WTC11 (cell line): ENCODE results near the gene NDRG2. TPM values are rescaled to one million over a fixed set of nuclear protein-coding genes. Genes with fewer than 3 reads are reported as not detected.
A peak's percentile ranks its signal among the peaks of the same experiment; 100 is the strongest.

Experiments
- AFF4 ChIP-seq: sonication (generic); formaldehyde crosslinking; IDR thresholded peaks from 2 replicates; pipeline ENCODE4 v1.8.1; 2023; ENCODE audit warnings: mild to moderate bottlenecking, missing genetic modification reagents, borderline replicate concordance
- AR ChIP-seq: fragments of 250-450 bp; sonication (Bioruptor Pico); IDR thresholded peaks from 2 replicates; pipeline ENCODE4 v1.9.0; 2021; ENCODE audit warnings: mild to moderate bottlenecking
- ATF3 ChIP-seq: sonication (generic); formaldehyde crosslinking; conservative IDR thresholded peaks from 2 replicates; pipeline ENCODE4 v1.8.1; 2022; ENCODE audit warnings: mild to moderate bottlenecking, missing genetic modification reagents
- ATF6 ChIP-seq: sonication (generic); formaldehyde crosslinking; IDR thresholded peaks from 2 replicates; pipeline ENCODE4 v1.8.1; 2023; ENCODE audit warnings: mild to moderate bottlenecking, missing genetic modification reagents
- E2F5 ChIP-seq: sonication (generic); formaldehyde crosslinking; IDR thresholded peaks from 2 replicates; pipeline ENCODE4 v1.8.1; 2022; ENCODE audit warnings: mild to moderate bottlenecking, moderate library complexity, missing genetic modification reagents
- ELF4 ChIP-seq: sonication (generic); formaldehyde crosslinking; IDR thresholded peaks from 2 replicates; pipeline ENCODE4 v1.8.1; 2022; ENCODE audit warnings: low read depth, mild to moderate bottlenecking, moderate library complexity, missing genetic modification reagents
- FOXK1 ChIP-seq: sonication (generic); formaldehyde crosslinking; IDR thresholded peaks from 2 replicates; pipeline ENCODE4 v1.8.0; 2022; ENCODE audit warnings: mild to moderate bottlenecking, moderate library complexity, missing genetic modification reagents
- JAZF1 ChIP-seq: fragments of 250-450 bp; sonication (Bioruptor Pico); IDR thresholded peaks from 2 replicates; pipeline ENCODE4 v1.9.0; 2021; ENCODE audit warnings: moderate library complexity, mild to moderate bottlenecking, inconsistent platforms
- MYBL2 ChIP-seq: sonication (generic); formaldehyde crosslinking; IDR thresholded peaks from 2 replicates; pipeline ENCODE4 v1.8.1; 2023; ENCODE audit warnings: mild to moderate bottlenecking, moderate library complexity, missing genetic modification reagents
- NFYB ChIP-seq: sonication (generic); formaldehyde crosslinking; conservative IDR thresholded peaks from 2 replicates; pipeline ENCODE4 v1.8.0; 2022; ENCODE audit warnings: low read depth, missing genetic modification reagents
- PRDM15 ChIP-seq: sonication (generic); formaldehyde crosslinking; IDR thresholded peaks from 2 replicates; pipeline ENCODE4 v1.8.0; 2022; ENCODE audit warnings: missing genetic modification reagents
- RORB ChIP-seq: fragments of 250-450 bp; sonication (Bioruptor Pico); IDR thresholded peaks from 2 replicates; pipeline ENCODE4 v1.9.0; 2021; ENCODE audit warnings: mild to moderate bottlenecking
- SMAD4 ChIP-seq: sonication (generic); formaldehyde crosslinking; IDR thresholded peaks from 2 replicates; pipeline ENCODE4 v1.8.0; 2022; ENCODE audit warnings: mild to moderate bottlenecking, missing genetic modification reagents
- TCF7 ChIP-seq: sonication (generic); formaldehyde crosslinking; IDR thresholded peaks from 2 replicates; pipeline ENCODE4 v1.8.0; 2022; ENCODE audit warnings: mild to moderate bottlenecking, low read depth, missing genetic modification reagents, moderate library complexity
- TEAD4 ChIP-seq: sonication (generic); formaldehyde crosslinking; IDR thresholded peaks from 2 replicates; pipeline ENCODE4 v1.8.0; 2022; ENCODE audit warnings: mild to moderate bottlenecking, missing genetic modification reagents
- ZBTB43 ChIP-seq: sonication (generic); formaldehyde crosslinking; IDR thresholded peaks from 2 replicates; pipeline ENCODE4 v1.8.1; 2023; ENCODE audit warnings: mild to moderate bottlenecking, missing genetic modification reagents
- ZNF232 ChIP-seq: sonication (generic); formaldehyde crosslinking; IDR thresholded peaks from 2 replicates; pipeline ENCODE4 v1.8.0; 2022; ENCODE audit warnings: mild to moderate bottlenecking, missing genetic modification reagents
- total RNA-seq: library from RNA; stranded (reverse); gene quantifications from 3 replicates; pipeline ENCODE4 v1.2.3, GENCODE V29; 2021

The NDRG2 gene
- total RNA-seq, 1 experiment from 2014 or later = 32.2 TPM

- TF ChIP-seq ATF6 (CRISPR knock-in tag) (no peak), MYBL2 (peak; percentile 60; the same call in 1 of the 2 replicates), AR (CRISPR knock-in tag) (no peak), ZNF232 (CRISPR knock-in tag) (no peak), PRDM15 (CRISPR knock-in tag) (no peak), AFF4 (CRISPR knock-in tag) (no peak), NFYB (no peak), E2F5 (0 out of 2 replicates have a peak, but pooled peaks have one; percentile 42), SMAD4 (CRISPR knock-in tag) (no peak), ELF4 (CRISPR knock-in tag) (no peak), JAZF1 (no peak), TCF7 (CRISPR knock-in tag) (no peak), ATF3 (no peak), RORB (CRISPR knock-in tag) (no peak), FOXK1 (CRISPR knock-in tag) (no peak), ZBTB43 (CRISPR knock-in tag) (no peak), TEAD4 (CRISPR knock-in tag) (no peak)
Observed at GRCh38 chr14:21071225-21072030, 46.6 kb upstream of the NDRG2 start (continued).
